Breast epithelium (tissue), 4 donors: ENCODE data around the gene DAB1. TPM values are rescaled to one million over a fixed set of nuclear protein-coding genes. Genes with fewer than 3 reads are reported as not detected.

ENCODE experiments used
- DNase-seq, 2 donors: peaks; one replicate each; pipeline ENCODE4 v3.0.0-alpha.2; 2019; ENCODE audit warnings: low spot score in 2 of 2
- H3K27ac ChIP-seq, 2 donors: fragments of 200-600 bp; sonication (generic) in 1 of 2; one replicate each; pipeline ENCODE4 v1.5.1; 2016 to 2019; ENCODE audit warnings: mild to moderate bottlenecking in 1 of 2
- H3K27me3 ChIP-seq, 2 donors: fragments of 200-600 bp; sonication (generic) in 1 of 2; one replicate each; pipeline versions ENCODE4 v1.5.1 to v1.6.0; 2017 to 2019; ENCODE audit warnings: control low read depth in 1 of 2, mild to moderate bottlenecking in 1 of 2
- H3K36me3 ChIP-seq: fragments of 200-600 bp; one replicate; pipeline ENCODE4 v1.5.1; 2019
- H3K4me1 ChIP-seq, 2 donors: fragments of 200-600 bp; sonication (generic); one replicate each; pipeline ENCODE4 v1.5.1; 2016 to 2019; ENCODE audit warnings: control low read depth in 1 of 2
- H3K4me3 ChIP-seq, 3 donors: fragments of 200-600 bp; sonication (generic); 1 replicate in 2 of 3; 2 replicates in 1 of 3; pipeline ENCODE4 v1.5.1; 2016 to 2019; ENCODE audit warnings: mild to moderate bottlenecking in 3 of 3, moderate library complexity in 2 of 3
- H3K9me3 ChIP-seq, 2 donors: fragments of 200-600 bp; sonication (generic) in 1 of 2; one replicate each; pipeline ENCODE4 v1.5.1; 2016 to 2019; ENCODE audit warnings: control low read depth in 1 of 2
- CTCF ChIP-seq, 3 donors: fragments of 450-650 bp; IDR thresholded peaks; one replicate each; pipeline ENCODE4 v1.5.1; 2016 to 2017; ENCODE audit warnings: antibody characterized with exemption in 3 of 3, mild to moderate bottlenecking in 3 of 3, moderate library complexity in 3 of 3
- POLR2A ChIP-seq: fragments of 450-650 bp; IDR thresholded peaks from one replicate; pipeline ENCODE4 v1.6.1; 2016; ENCODE audit warnings: antibody characterized with exemption, mild to moderate bottlenecking, moderate library complexity
- POLR2AphosphoS5 ChIP-seq, 3 donors: sonication (generic); formaldehyde crosslinking; IDR thresholded peaks; one replicate each; pipeline ENCODE4 v1.6.1; 2017; ENCODE audit warnings: antibody characterized with exemption in 3 of 3
- intact Hi-C: fragments of 100-400 bp; cut with DNase I; formaldehyde crosslinking; loops from one replicate; pipeline ENCODE4 v1.15.1; 2023; ENCODE audit warnings: low total_unique reads
- total RNA-seq, 3 donors: library from RNA; depleted of rRNA; stranded (reverse); fragments of >200 nt; gene quantifications; one replicate each; pipeline ENCODE4 v1.1.0, GENCODE V29; 2016

DAB1 gene
- total RNA-seq, 3 donors from 2014 or later, result 0.48 to 0.66 (median 0.59) TPM

DNA sequence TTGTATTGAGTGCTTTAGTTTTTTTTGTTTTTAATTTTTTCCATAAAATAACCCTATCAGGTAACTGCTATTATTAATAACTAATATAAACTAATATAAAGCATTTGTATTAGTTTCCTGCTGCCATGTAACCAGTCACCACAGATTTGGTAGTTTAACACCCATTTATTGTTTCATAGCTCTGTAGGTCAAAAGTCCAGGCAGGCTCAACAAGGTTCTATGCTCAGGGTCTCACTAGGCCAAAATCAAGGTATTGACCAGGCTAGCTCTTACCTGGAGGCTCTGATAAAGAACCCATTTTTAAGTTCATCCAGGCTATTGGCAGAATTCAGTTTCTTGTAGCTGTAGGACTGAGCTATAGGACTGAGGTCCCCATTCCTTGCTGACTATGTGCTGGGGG is 189.4 kb downstream of the DAB1 start:
- H3K27me3 ChIP-seq, result no peaks in the 10 kb centered on the region
- no peak for TF ChIP-seq CTCF (IDR thresholded peaks at IDR 0.05)
- TF ChIP-seq POLR2AphosphoS5 (IDR thresholded peaks at IDR 0.05), result no peak
- H3K9me3 ChIP-seq, result no peaks in the 10 kb centered on the region
- no peak overlapping the region for H3K27ac ChIP-seq
- intact Hi-C loops, result no loop called here
- no peak overlapping the region for H3K4me3 ChIP-seq
- no peaks in the 10 kb centered on the region for H3K4me1 ChIP-seq
- no peak for DNase-seq
- no peaks in the 10 kb centered on the region for H3K36me3 ChIP-seq

- H3K27me3 ChIP-seq, result no peaks in the 10 kb centered on the region
- H3K4me1 ChIP-seq, result no peaks in the 10 kb centered on the region
- intact Hi-C loops, result no loop called here
- H3K4me3 ChIP-seq, result no peak overlapping the region
- H3K27ac ChIP-seq, result no peak overlapping the region
- TF ChIP-seq POLR2A (no peak), CTCF (IDR thresholded peaks at IDR 0.05) (no peak), POLR2AphosphoS5 (IDR thresholded peaks at IDR 0.05) (no peak)
- DNase-seq, result no peak
- H3K36me3 ChIP-seq, result no peaks in the 10 kb centered on the region
- H3K9me3 ChIP-seq, result no peaks in the 10 kb centered on the region
Measured at GRCh38 chr1:57232500-57232899, 191.4 kb downstream of the DAB1 start.

DNA sequence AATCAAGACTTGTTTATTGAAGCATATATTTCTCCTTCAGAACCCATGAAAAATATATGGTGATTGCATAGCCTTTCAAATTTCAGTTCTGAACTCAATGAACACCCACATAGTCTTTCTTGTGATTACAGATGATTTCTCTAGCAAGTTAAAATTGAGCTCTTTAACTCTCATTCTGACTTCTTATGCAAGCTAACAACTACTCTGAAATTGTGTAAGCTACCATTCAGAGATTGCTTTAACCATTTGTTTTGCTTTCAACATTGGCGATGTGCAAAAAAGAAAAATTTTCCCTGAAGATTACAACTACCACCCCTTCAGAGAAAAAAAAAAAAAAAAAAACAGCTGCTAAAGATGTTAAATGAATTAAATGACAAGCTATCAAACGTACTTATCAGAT is 193.9 kb downstream of the DAB1 start:
- H3K27me3 ChIP-seq, result no peaks in the 10 kb centered on the region
- intact Hi-C loops, result no loop called here
- no peak overlapping the region for H3K4me3 ChIP-seq
- H3K4me1 ChIP-seq, result no peaks in the 10 kb centered on the region
- H3K9me3 ChIP-seq, result no peaks in the 10 kb centered on the region
- no peak for TF ChIP-seq CTCF (IDR thresholded peaks at IDR 0.05)
- TF ChIP-seq POLR2A, result no peak
- TF ChIP-seq POLR2AphosphoS5 (IDR thresholded peaks at IDR 0.05), result no peak
- DNase-seq, result no peak
- no peak overlapping the region for H3K27ac ChIP-seq
- H3K36me3 ChIP-seq, result no peaks in the 10 kb centered on the region

DNA sequence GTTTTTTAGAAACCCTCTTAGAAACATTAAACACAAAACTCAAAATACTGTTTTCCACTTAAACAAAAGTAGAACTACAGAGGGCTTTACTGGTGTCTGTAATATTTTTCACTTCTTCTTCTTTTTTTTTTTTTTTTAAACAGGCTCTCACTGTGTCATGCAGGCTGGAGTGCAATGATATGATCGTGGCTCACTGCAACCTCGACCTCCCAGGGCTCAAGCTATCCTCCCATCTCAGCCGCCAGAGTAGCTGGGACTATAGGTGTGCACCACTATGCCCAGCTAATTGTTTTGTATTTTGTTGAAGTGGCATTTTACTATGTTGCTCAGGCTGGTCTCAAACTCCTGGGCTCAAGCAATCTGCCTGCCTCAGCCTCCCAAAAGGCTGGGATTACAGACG is 194.8 kb downstream of the DAB1 start:
- Histone ChIP-seq H3K9me3 (no peaks in the 10 kb centered on the region), H3K4me1 (no peaks in the 10 kb centered on the region), H3K27me3 (no peaks in the 10 kb centered on the region), H3K4me3 (no peak overlapping the region), H3K36me3 (no peaks in the 10 kb centered on the region), H3K27ac (no peak overlapping the region)
- intact Hi-C loops, result no loop called here
- TF ChIP-seq CTCF (IDR thresholded peaks at IDR 0.05), result no peak
- TF ChIP-seq POLR2A, result no peak
- TF ChIP-seq POLR2AphosphoS5 (IDR thresholded peaks at IDR 0.05), result no peak
- DNase-seq, result no peak

- Histone ChIP-seq H3K9me3 (peaks cover 0 to 5% of the 10 kb centered on the region in 2 donors), H3K4me3 (no peak overlapping the region), H3K36me3 (no peaks in the 10 kb centered on the region), H3K4me1 (no peaks in the 10 kb centered on the region), H3K27ac (no peak overlapping the region), H3K27me3 (no peaks in the 10 kb centered on the region)
- no peak for TF ChIP-seq POLR2A
- TF ChIP-seq POLR2AphosphoS5 (IDR thresholded peaks at IDR 0.05), result no peak
- TF ChIP-seq CTCF (IDR thresholded peaks at IDR 0.05), result no peak
- DNase-seq, result no peak
- intact Hi-C loops, result no loop called here
Measured at GRCh38 chr1:57222801-57223200, 201.1 kb downstream of the DAB1 start.
